AG04450 (cell line): ENCODE results near the gene PDZD2. TPM values are rescaled to one million over a fixed set of nuclear protein-coding genes. Genes with fewer than 3 reads are reported as not detected.

Experiments used
- CTCF ChIA-PET: fragments of 300-600, 350-600 bp; formaldehyde crosslinking; extraction: SDS; loops from one replicate; lab custom pipeline; 2022; ENCODE audit warnings: antibody characterized with exemption, inconsistent platforms; lab: Charles Lee
- POLR2A ChIA-PET: fragments of 350-600 bp; formaldehyde crosslinking; extraction: SDS; loops from one replicate; lab custom pipeline; 2021; ENCODE audit warnings: antibody characterized with exemption, inconsistent platforms; lab: Yijun Ruan, JAX
- DNase-seq: peaks from one replicate; pipeline ENCODE4 v3.0.0-alpha.2; 2011; ENCODE audit warnings: low read depth, low spot score
- H3K27ac ChIP-seq: one replicate; pipeline ENCODE4 v1.5.1; 2012; ENCODE audit warnings: low read depth, low read length, control low read depth
- H3K27me3 ChIP-seq: one replicate; pipeline ENCODE4 v1.6.0; 2012; ENCODE audit warnings: low read length; ENCODE audit not compliant: control insufficient read depth, insufficient read depth
- H3K4me3 ChIP-seq: 2 replicates; pipeline ENCODE4 v1.5.1; 2011; ENCODE audit warnings: mild to moderate bottlenecking, low read depth, low read length, control low read depth
- H3K9me3 ChIP-seq: 2 replicates; pipeline ENCODE4 v1.5.1; 2012; ENCODE audit warnings: low read length; ENCODE audit not compliant: control insufficient read depth, insufficient read depth
- CTCF ChIP-seq: IDR thresholded peaks from 2 replicates; pipeline ENCODE4 v1.5.1; 2011; ENCODE audit warnings: low read depth, low read length, control low read depth, inconsistent platforms
- polyA plus RNA-seq: library from polyadenylated mRNA; depleted of rRNA; stranded (reverse); fragments of >200 nt; gene quantifications from 2 replicates; pipeline ENCODE4 v1.2.3, GENCODE V29; 2011

PDZD2 gene
- polyA plus RNA-seq, 1 experiment = 0.40 TPM

DNA sequence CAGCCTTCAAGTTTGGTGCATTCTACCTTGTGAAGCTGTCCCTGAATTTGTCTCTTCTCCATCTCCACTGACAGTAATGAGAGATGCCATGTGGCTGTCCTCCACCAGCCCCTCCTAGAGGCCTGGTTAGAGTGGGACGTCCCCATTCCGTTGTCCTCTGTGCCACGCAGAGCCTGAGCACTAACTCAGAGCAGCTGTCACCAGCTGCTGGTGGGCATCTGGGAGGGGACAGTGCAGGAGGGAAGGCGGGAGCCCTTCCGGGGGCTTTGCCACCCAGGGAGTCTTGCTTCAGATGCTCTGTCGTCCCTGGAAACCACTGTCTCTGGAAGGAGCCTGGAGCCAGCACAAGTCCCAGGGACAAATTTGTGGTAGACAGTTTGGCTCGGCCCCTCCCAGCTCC is 78.6 kb downstream of the PDZD2 start:
- Histone ChIP-seq H3K9me3 (no peaks in the 10 kb centered on the region), H3K4me3 (no peak overlapping the region), H3K27me3 (no peaks in the 10 kb centered on the region), H3K27ac (no peak overlapping the region)
- ChIA-PET POLR2A (no interaction called here), CTCF (no interaction called here)
- DNase-seq = no peak
- TF ChIP-seq CTCF = no peak

- no peaks in the 10 kb centered on the region for H3K9me3 ChIP-seq
- no peak for TF ChIP-seq CTCF
- no peak for DNase-seq
- ChIA-PET CTCF (no interaction called here), POLR2A (no interaction called here)
- no peak overlapping the region for H3K4me3 ChIP-seq
- no peak overlapping the region for H3K27ac ChIP-seq
- H3K27me3 ChIP-seq = no peaks in the 10 kb centered on the region
Measured at GRCh38 chr5:31720004-31720403, 81.1 kb downstream of the PDZD2 start.

GRCh38 chr5:31720811-31721345 is 81.9 kb downstream of the PDZD2 start:
- DNase-seq = no peak
- H3K4me3 ChIP-seq = no peak overlapping the region
- TF ChIP-seq CTCF = no peak
- POLR2A ChIA-PET = no interaction called here
- H3K9me3 ChIP-seq = no peaks in the 10 kb centered on the region
- no peaks in the 10 kb centered on the region for H3K27me3 ChIP-seq
- H3K27ac ChIP-seq = no peak overlapping the region
- CTCF ChIA-PET = no interaction called here

DNA sequence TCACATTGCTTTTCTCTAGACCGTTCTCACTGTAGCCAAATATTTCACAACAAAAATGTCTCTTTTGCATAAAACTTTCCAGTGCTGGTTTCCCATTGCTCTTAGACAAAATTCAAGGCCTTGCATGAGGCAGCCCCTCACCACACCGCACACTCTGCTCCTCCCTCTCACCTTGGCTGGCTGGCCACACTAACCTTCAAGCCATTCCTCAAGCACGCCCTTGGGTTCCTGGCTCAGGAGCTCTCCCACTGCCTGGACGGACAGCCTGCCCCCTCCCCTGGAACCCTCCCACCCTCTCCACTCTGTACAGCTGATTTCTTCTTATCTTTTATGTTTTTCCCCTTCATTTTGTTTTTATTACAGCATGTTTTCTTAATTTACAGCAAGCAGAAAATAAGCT is 83.2 kb downstream of the PDZD2 start:
- no peaks in the 10 kb centered on the region for H3K27me3 ChIP-seq
- no peak overlapping the region for H3K27ac ChIP-seq
- TF ChIP-seq CTCF = no peak
- POLR2A ChIA-PET = no interaction called here
- H3K9me3 ChIP-seq = no peaks in the 10 kb centered on the region
- no peak for DNase-seq
- CTCF ChIA-PET = no interaction called here
- H3K4me3 ChIP-seq = no peak overlapping the region

GRCh38 chr5:31725996-31726395 is 87.1 kb downstream of the PDZD2 start:
- no peaks in the 10 kb centered on the region for H3K27me3 ChIP-seq
- TF ChIP-seq CTCF = no peak
- DNase-seq = no peak
- POLR2A ChIA-PET = no interaction called here
- CTCF ChIA-PET = interaction anchor here (0.5 kb wide), 1 partner anchor 43 kb away, joined by 3 read pairs; no protein-coding TSS in a partner anchor
- H3K27ac ChIP-seq = no peak overlapping the region
- no peaks in the 10 kb centered on the region for H3K9me3 ChIP-seq
- no peak overlapping the region for H3K4me3 ChIP-seq
